Upper lobe of left lung (tissue), 6 donors: ENCODE measurements around the gene KDM3A. TPM values are rescaled to one million over a fixed set of nuclear protein-coding genes. Genes with fewer than 3 reads are reported as not detected.

Experiments used
- ATAC-seq, 2 donors: fragments of 200-7000 bp; cut with Tn5 transposase; one replicate each; pipeline ENCODE4 v1.9.1; 2022; ENCODE audit warnings: mild to moderate bottlenecking in 2 of 2, moderate library complexity in 2 of 2; ENCODE audit not compliant: low FRiP score in 2 of 2
- DNase-seq, 2 donors: peaks; one replicate each; pipeline ENCODE4 v3.0.0-alpha.2; 2019 to 2020
- H3K27ac ChIP-seq, 4 donors: fragments of 200-600 bp; sonication (generic); one replicate each; pipeline ENCODE4 v1.5.1; 2016 to 2019
- H3K27me3 ChIP-seq, 4 donors: fragments of 200-600 bp; sonication (generic); one replicate each; pipeline ENCODE4 v1.5.1; 2017 to 2019
- H3K36me3 ChIP-seq, 4 donors: fragments of 200-600 bp; sonication (generic); one replicate each; pipeline ENCODE4 v1.5.1; 2016 to 2019
- H3K4me1 ChIP-seq, 4 donors: fragments of 200-600 bp; sonication (generic); one replicate each; pipeline ENCODE4 v1.5.1; 2018 to 2019
- H3K4me3 ChIP-seq, 4 donors: fragments of 200-600 bp; sonication (generic); one replicate each; pipeline ENCODE4 v1.5.1; 2017 to 2019; ENCODE audit warnings: mild to moderate bottlenecking in 2 of 4, moderate library complexity in 1 of 4
- H3K9me3 ChIP-seq, 4 donors: fragments of 200-600 bp; sonication (generic); one replicate each; pipeline ENCODE4 v1.5.1; 2018 to 2019
- CTCF ChIP-seq, 6 experiments: fragments of 450-650 bp in 4 of 6; fragments of 200-600 bp in 2 of 6; sonication (generic) in 2 of 6; IDR thresholded peaks; one replicate each; pipeline ENCODE4 v1.5.1; 2016 to 2019; ENCODE audit warnings: antibody characterized with exemption in 6 of 6
- EP300 ChIP-seq, 4 donors: sonication (generic); formaldehyde crosslinking; IDR thresholded peaks; one replicate each; pipeline ENCODE4 v1.5.1; 2017; ENCODE audit warnings: antibody characterized with exemption in 4 of 4, control low read depth in 2 of 4
- POLR2A ChIP-seq, 4 donors: fragments of 450-650 bp; IDR thresholded peaks; one replicate each; pipeline ENCODE4 v1.5.1; 2016 to 2017; ENCODE audit warnings: antibody characterized with exemption in 4 of 4, mild to moderate bottlenecking in 2 of 4
- POLR2AphosphoS5 ChIP-seq, 2 donors: sonication (generic); formaldehyde crosslinking; IDR thresholded peaks; one replicate each; pipeline ENCODE4 v1.5.1; 2017; ENCODE audit warnings: antibody characterized with exemption in 2 of 2
- WGBS, 2 donors: methylation state at CpG; one replicate each; pipeline ENCODE4 v1.1.5; 2017 to 2018; 5-methylcytosine and 5-hydroxymethylcytosine counted together
- total RNA-seq, 6 donors: library from RNA; depleted of rRNA in 4 of 6; stranded (reverse); fragments of >200 nt in 4 of 6; gene quantifications; one replicate each; pipeline versions ENCODE4 v1.1.0 to v1.2.1, GENCODE V29; 2016 to 2021
- donor health status: DM: no; HTN: no; CAD: no; lungs with moderate emphysema.
- donor health status: DM: no; HTN: yes; CAD: no; lungs with severe emphysema.

Gene KDM3A
- total RNA-seq, 6 donors from 2014 or later, result 24.9 to 68.9 (median 44.5) TPM

GRCh38 chr2:86455181-86455580 is 14.0 kb downstream of the KDM3A start:
- ATAC-seq, result no peak
- Histone ChIP-seq H3K9me3 (no peaks in the 10 kb centered on the region), H3K27ac (no peak overlapping the region), H3K4me3 (no peak overlapping the region), H3K27me3 (no peaks in the 10 kb centered on the region), H3K4me1 (peaks cover 7 to 14% (median 9%) of the 10 kb centered on the region in 4 donors), H3K36me3 (peaks cover 41 to 90% (median 56%) of the 10 kb centered on the region in 4 donors)
- no peak for TF ChIP-seq CTCF (IDR thresholded peaks at IDR 0.05)
- TF ChIP-seq POLR2A (IDR thresholded peaks at IDR 0.05), result no peak
- no peak for TF ChIP-seq POLR2AphosphoS5 (IDR thresholded peaks at IDR 0.05)
- TF ChIP-seq EP300 (IDR thresholded peaks at IDR 0.05), result no peak
- WGBS, 2 donors, result 95 to 97% methylated on average over 5 of the region's 5 CpGs
- DNase-seq, result no peak

- TF ChIP-seq POLR2A (IDR thresholded peaks at IDR 0.05), result no peak
- no peak for TF ChIP-seq EP300 (IDR thresholded peaks at IDR 0.05)
- peaks cover 0 to 4% (median 0%) of the 10 kb centered on the region in 4 donors for H3K4me1 ChIP-seq
- ATAC-seq (no peak), DNase-seq (no peak)
- H3K9me3 ChIP-seq, result no peaks in the 10 kb centered on the region
- H3K27ac ChIP-seq, result no peak overlapping the region
- H3K36me3 ChIP-seq, result peaks cover 41 to 100% (median 70%) of the 10 kb centered on the region in 4 donors
- WGBS, 2 donors, result 98 to 99% methylated on average over 3 of the region's 3 CpGs
- H3K4me3 ChIP-seq, result no peak overlapping the region
- no peaks in the 10 kb centered on the region for H3K27me3 ChIP-seq
Measured at GRCh38 chr2:86461042-86461743, 20.0 kb downstream of the KDM3A start.

GRCh38 chr2:86464652-86465051 is 23.5 kb downstream of the KDM3A start:
- no peak overlapping the region for H3K27ac ChIP-seq
- TF ChIP-seq POLR2AphosphoS5 (IDR thresholded peaks at IDR 0.05), result no peak
- TF ChIP-seq EP300 (IDR thresholded peaks at IDR 0.05), result no peak
- no peak for TF ChIP-seq CTCF (IDR thresholded peaks at IDR 0.05)
- TF ChIP-seq POLR2A (IDR thresholded peaks at IDR 0.05), result no peak
- ATAC-seq (peak in 1 of 2 donors; percentile 42), DNase-seq (no peak)
- H3K4me1 ChIP-seq, result peaks cover 0 to 5% (median 2%) of the 10 kb centered on the region in 4 donors
- H3K27me3 ChIP-seq, result no peaks in the 10 kb centered on the region
- no peak overlapping the region for H3K4me3 ChIP-seq
- H3K9me3 ChIP-seq, result no peaks in the 10 kb centered on the region
- H3K36me3 ChIP-seq, result peaks cover 34 to 98% (median 63%) of the 10 kb centered on the region in 4 donors
- 82 to 84% methylated on average over 3 of the region's 3 CpGs for WGBS, 2 donors

GRCh38 chr2:86466306-86466705 is 25.1 kb downstream of the KDM3A start:
- Histone ChIP-seq H3K4me3 (no peak overlapping the region), H3K9me3 (no peaks in the 10 kb centered on the region), H3K36me3 (peaks cover 21 to 96% (median 54%) of the 10 kb centered on the region in 4 donors), H3K4me1 (peaks cover 0 to 5% (median 2%) of the 10 kb centered on the region in 4 donors), H3K27ac (no peak overlapping the region), H3K27me3 (no peaks in the 10 kb centered on the region)
- no peak for ATAC-seq
- DNase-seq, result no peak
- TF ChIP-seq CTCF (IDR thresholded peaks at IDR 0.05) (no peak), POLR2A (IDR thresholded peaks at IDR 0.05) (no peak), POLR2AphosphoS5 (IDR thresholded peaks at IDR 0.05) (no peak), EP300 (IDR thresholded peaks at IDR 0.05) (no peak)
- WGBS, 2 donors, result 93 to 95% methylated on average over 1 of the region's 1 CpG

- H3K4me3 ChIP-seq, result no peak overlapping the region
- DNase-seq (no peak), ATAC-seq (no peak)
- no peaks in the 10 kb centered on the region for H3K27me3 ChIP-seq
- TF ChIP-seq EP300 (IDR thresholded peaks at IDR 0.05), result no peak
- TF ChIP-seq CTCF (IDR thresholded peaks at IDR 0.05), result no peak
- no peak for TF ChIP-seq POLR2A (IDR thresholded peaks at IDR 0.05)
- H3K36me3 ChIP-seq, result peaks cover 24 to 95% (median 55%) of the 10 kb centered on the region in 4 donors
- H3K4me1 ChIP-seq, result peaks cover 0 to 5% (median 1%) of the 10 kb centered on the region in 4 donors
- no peaks in the 10 kb centered on the region for H3K9me3 ChIP-seq
- 79 to 87% methylated on average over 7 of the region's 7 CpGs for WGBS, 2 donors
- no peak overlapping the region for H3K27ac ChIP-seq
Measured at GRCh38 chr2:86468162-86469033, 27.2 kb downstream of the KDM3A start.
